ENCODE data around the gene METTL15. TPM values are rescaled to one million over a fixed set of nuclear protein-coding genes. Genes with fewer than 3 reads are reported as not detected.
"Not testable (repeated sequence)": the region's sequence is repeated elsewhere in the genome, so short reads cannot be mapped to it uniquely, and the experiment has no call there.

METTL15 gene
- total RNA-seq, 5 donors from 2014 or later (not counting 1 experiment from before 2014, with no cell fraction given): 7.6 to 12.1 (median 10.6) TPM

- no peak overlapping the region for H3K27ac Mint-ChIP-seq
- no peaks in the 10 kb centered on the region for H3K4me1 ChIP-seq (ENCODE audit: control insufficient read depth in 1 of 2, extremely low read depth in 1 of 2, insufficient read depth in 2 of 2, low read length in 2 of 2)
- ChIA-PET POLR2A (no interaction called here), CTCF (no interaction called here)
- no peak overlapping the region for H3K27ac ChIP-seq (ENCODE audit: low read length)
- H3K27me3 Mint-ChIP-seq: no peaks in the 10 kb centered on the region
- peaks cover 51% of the 10 kb centered on the region for H3K36me3 Mint-ChIP-seq
- DNase-seq (no peak), ATAC-seq (replicated peaks in 1 of 4) (no peak)
- peaks cover 0 to 4% (median 0%) of the 10 kb centered on the region in 3 donors for H3K9me3 Mint-ChIP-seq
- H3K27me3 ChIP-seq (replicated peaks in 1 of 2; ENCODE audit: control insufficient read depth in 2 of 2, extremely low read depth in 1 of 2, insufficient read depth in 2 of 2, low read length in 1 of 2): no peaks in the 10 kb centered on the region
- H3K4me3 Mint-ChIP-seq: no peak overlapping the region
- H3K4me3 ChIP-seq (ENCODE audit: control insufficient read depth in 1 of 2, extremely low read depth in 1 of 2, low read length in 1 of 2): no peak overlapping the region
- H3K36me3 ChIP-seq (ENCODE audit: control insufficient read depth in 2 of 2, extremely low read depth in 1 of 2, insufficient read depth in 1 of 2, low read length in 1 of 2): peaks cover 0 to 2% of the 10 kb centered on the region in 2 donors
- H3K4me1 Mint-ChIP-seq: no peaks in the 10 kb centered on the region
- no peaks in the 10 kb centered on the region for H3K9me3 ChIP-seq
- no CpG with 5 or more reads among the region's 3 CpGs for WGBS (ENCODE audit: insufficient coverage)
Measured at GRCh38 chr11:28318871-28319270, 210.7 kb downstream of the METTL15 start.

- Histone ChIP-seq H3K27ac (ENCODE audit: low read length) (no peak overlapping the region), H3K27me3 (replicated peaks in 1 of 2; ENCODE audit: control insufficient read depth in 2 of 2, extremely low read depth in 1 of 2, insufficient read depth in 2 of 2, low read length in 1 of 2) (no peaks in the 10 kb centered on the region), H3K9me3 (no peaks in the 10 kb centered on the region), H3K4me1 (ENCODE audit: control insufficient read depth in 1 of 2, extremely low read depth in 1 of 2, insufficient read depth in 2 of 2, low read length in 2 of 2) (no peaks in the 10 kb centered on the region), H3K4me3 (ENCODE audit: control insufficient read depth in 1 of 2, extremely low read depth in 1 of 2, low read length in 1 of 2) (no peak overlapping the region), H3K36me3 (ENCODE audit: control insufficient read depth in 2 of 2, extremely low read depth in 1 of 2, insufficient read depth in 1 of 2, low read length in 1 of 2) (no peaks in the 10 kb centered on the region)
- Mint-ChIP-seq H3K4me3 (no peak overlapping the region), H3K36me3 (peaks cover 34% of the 10 kb centered on the region), H3K9me3 (peaks cover 0 to 7% (median 6%) of the 10 kb centered on the region in 3 donors), H3K27ac (no peak overlapping the region), H3K27me3 (no peaks in the 10 kb centered on the region), H3K4me1 (no peaks in the 10 kb centered on the region)
- ChIA-PET CTCF (no interaction called here), POLR2A (no interaction called here)
- no peak for ATAC-seq (replicated peaks in 1 of 4)
- DNase-seq: no peak
Measured at GRCh38 chr11:28323621-28324020, 215.4 kb downstream of the METTL15 start.

GRCh38 chr11:28332393-28332792, 224.2 kb downstream of the METTL15 start:
- H3K4me3 Mint-ChIP-seq; DNase-seq; H3K27me3 Mint-ChIP-seq; CTCF ChIA-PET; H3K9me3 ChIP-seq; H3K27me3 ChIP-seq (replicated peaks in 1 of 2; ENCODE audit: control insufficient read depth in 2 of 2, extremely low read depth in 1 of 2, insufficient read depth in 2 of 2, low read length in 1 of 2); ATAC-seq (replicated peaks in 1 of 4); H3K4me1 ChIP-seq (ENCODE audit: control insufficient read depth in 1 of 2, extremely low read depth in 1 of 2, insufficient read depth in 2 of 2, low read length in 2 of 2); H3K27ac Mint-ChIP-seq; H3K36me3 ChIP-seq (ENCODE audit: control insufficient read depth in 2 of 2, extremely low read depth in 1 of 2, insufficient read depth in 1 of 2, low read length in 1 of 2); H3K4me3 ChIP-seq (ENCODE audit: control insufficient read depth in 1 of 2, extremely low read depth in 1 of 2, low read length in 1 of 2); POLR2A ChIA-PET; H3K4me1 Mint-ChIP-seq; H3K9me3 Mint-ChIP-seq; H3K27ac ChIP-seq (ENCODE audit: low read length): not testable (repeated sequence)
- H3K36me3 Mint-ChIP-seq: peaks cover 19% of the 10 kb centered on the region
- WGBS (ENCODE audit: insufficient coverage): no CpG with 5 or more reads among the region's 4 CpGs

DNA sequence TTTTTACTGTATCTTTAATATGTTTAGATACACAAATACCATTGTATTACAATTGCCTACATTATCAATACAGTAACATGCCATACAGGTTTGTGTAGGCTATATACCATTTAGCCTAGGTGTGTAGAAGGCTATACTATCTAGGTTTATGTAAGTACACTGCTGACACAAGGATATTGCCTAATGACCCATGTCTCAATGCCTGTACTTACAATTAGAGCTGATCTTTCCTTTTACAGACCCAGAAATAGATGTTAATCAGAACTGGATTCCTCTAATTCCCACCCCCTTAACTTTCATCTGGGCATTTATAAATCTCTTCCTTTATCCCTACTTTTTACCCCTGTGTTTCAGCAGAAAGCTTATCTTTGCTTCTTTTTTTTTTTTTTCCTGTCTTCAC, 229.5 kb downstream of the METTL15 start:
- no peak for ATAC-seq (replicated peaks in 1 of 4)
- H3K4me3 ChIP-seq (ENCODE audit: control insufficient read depth in 1 of 2, extremely low read depth in 1 of 2, low read length in 1 of 2): no peak overlapping the region
- H3K27me3 ChIP-seq (replicated peaks in 1 of 2; ENCODE audit: control insufficient read depth in 2 of 2, extremely low read depth in 1 of 2, insufficient read depth in 2 of 2, low read length in 1 of 2): no peaks in the 10 kb centered on the region
- H3K4me1 ChIP-seq (ENCODE audit: control insufficient read depth in 1 of 2, extremely low read depth in 1 of 2, insufficient read depth in 2 of 2, low read length in 2 of 2): no peaks in the 10 kb centered on the region
- no peaks in the 10 kb centered on the region for H3K9me3 ChIP-seq
- Mint-ChIP-seq H3K27ac (no peak overlapping the region), H3K36me3 (no peaks in the 10 kb centered on the region), H3K27me3 (no peaks in the 10 kb centered on the region), H3K9me3 (peaks cover 18 to 39% (median 31%) of the 10 kb centered on the region in 3 donors), H3K4me3 (no peak overlapping the region), H3K4me1 (no peaks in the 10 kb centered on the region)
- ChIA-PET CTCF (no interaction called here), POLR2A (no interaction called here)
- H3K36me3 ChIP-seq (ENCODE audit: control insufficient read depth in 2 of 2, extremely low read depth in 1 of 2, insufficient read depth in 1 of 2, low read length in 1 of 2): no peaks in the 10 kb centered on the region
- no peak for DNase-seq
- H3K27ac ChIP-seq (ENCODE audit: low read length): no peak overlapping the region

GRCh38 chr11:28338371-28338770, 230.2 kb downstream of the METTL15 start:
- no peak for ATAC-seq (replicated peaks in 1 of 4)
- Histone ChIP-seq H3K27me3 (replicated peaks in 1 of 2; ENCODE audit: control insufficient read depth in 2 of 2, extremely low read depth in 1 of 2, insufficient read depth in 2 of 2, low read length in 1 of 2) (no peaks in the 10 kb centered on the region), H3K4me3 (ENCODE audit: control insufficient read depth in 1 of 2, extremely low read depth in 1 of 2, low read length in 1 of 2) (no peak overlapping the region), H3K9me3 (no peaks in the 10 kb centered on the region), H3K36me3 (ENCODE audit: control insufficient read depth in 2 of 2, extremely low read depth in 1 of 2, insufficient read depth in 1 of 2, low read length in 1 of 2) (no peaks in the 10 kb centered on the region), H3K27ac (ENCODE audit: low read length) (no peak overlapping the region), H3K4me1 (ENCODE audit: control insufficient read depth in 1 of 2, extremely low read depth in 1 of 2, insufficient read depth in 2 of 2, low read length in 2 of 2) (no peaks in the 10 kb centered on the region)
- WGBS (ENCODE audit: insufficient coverage): no CpG with 5 or more reads among the region's 3 CpGs
- no peaks in the 10 kb centered on the region for H3K36me3 Mint-ChIP-seq
- no peaks in the 10 kb centered on the region for H3K4me1 Mint-ChIP-seq
- ChIA-PET CTCF (no interaction called here), POLR2A (no interaction called here)
- H3K4me3 Mint-ChIP-seq: no peak overlapping the region
- no peaks in the 10 kb centered on the region for H3K27me3 Mint-ChIP-seq
- no peak for DNase-seq
- H3K27ac Mint-ChIP-seq: no peak overlapping the region
- peaks cover 18 to 40% (median 31%) of the 10 kb centered on the region in 3 donors for H3K9me3 Mint-ChIP-seq

DNA sequence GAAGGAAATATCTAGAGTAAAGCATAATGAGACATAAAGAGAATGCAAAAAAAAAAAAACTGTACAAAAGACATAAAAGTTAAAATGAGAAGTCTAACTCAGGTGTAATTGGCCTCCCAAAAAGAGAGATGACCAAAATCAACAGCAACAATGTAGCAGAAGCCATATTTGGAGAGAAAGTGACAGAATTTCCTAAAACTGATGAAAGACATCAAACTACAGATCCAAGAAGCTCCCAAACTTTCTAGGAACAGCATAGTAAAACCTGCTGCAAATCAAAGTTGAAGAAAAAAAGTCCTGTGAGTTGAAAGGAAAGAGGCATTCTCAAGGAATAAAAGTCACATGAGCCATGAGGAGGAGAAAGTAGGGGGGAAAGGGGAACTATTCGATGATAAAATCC, 231.3 kb downstream of the METTL15 start:
- POLR2A ChIA-PET: no interaction called here
- H3K9me3 Mint-ChIP-seq: peaks cover 18 to 40% (median 31%) of the 10 kb centered on the region in 3 donors
- no peak for DNase-seq
- no peak overlapping the region for H3K27ac Mint-ChIP-seq
- no CpG with 5 or more reads among the region's 1 CpG for WGBS (ENCODE audit: insufficient coverage)
- H3K27ac ChIP-seq (ENCODE audit: low read length): no peak overlapping the region
- no peaks in the 10 kb centered on the region for H3K27me3 Mint-ChIP-seq
- no peaks in the 10 kb centered on the region for H3K4me1 ChIP-seq (ENCODE audit: control insufficient read depth in 1 of 2, extremely low read depth in 1 of 2, insufficient read depth in 2 of 2, low read length in 2 of 2)
- ATAC-seq (replicated peaks in 1 of 4): no peak
- no peaks in the 10 kb centered on the region for H3K9me3 ChIP-seq
- H3K4me3 ChIP-seq (ENCODE audit: control insufficient read depth in 1 of 2, extremely low read depth in 1 of 2, low read length in 1 of 2): no peak overlapping the region
- H3K36me3 Mint-ChIP-seq: no peaks in the 10 kb centered on the region
- CTCF ChIA-PET: interaction anchor here in 1 of 2 donors (0.6 kb wide), 1 partner anchor 27 kb away, joined by 3 read pairs; no protein-coding TSS in a partner anchor
- no peaks in the 10 kb centered on the region for H3K4me1 Mint-ChIP-seq
- H3K36me3 ChIP-seq (ENCODE audit: control insufficient read depth in 2 of 2, extremely low read depth in 1 of 2, insufficient read depth in 1 of 2, low read length in 1 of 2): no peaks in the 10 kb centered on the region
- H3K27me3 ChIP-seq (replicated peaks in 1 of 2; ENCODE audit: control insufficient read depth in 2 of 2, extremely low read depth in 1 of 2, insufficient read depth in 2 of 2, low read length in 1 of 2): no peaks in the 10 kb centered on the region
- no peak overlapping the region for H3K4me3 Mint-ChIP-seq

DNA sequence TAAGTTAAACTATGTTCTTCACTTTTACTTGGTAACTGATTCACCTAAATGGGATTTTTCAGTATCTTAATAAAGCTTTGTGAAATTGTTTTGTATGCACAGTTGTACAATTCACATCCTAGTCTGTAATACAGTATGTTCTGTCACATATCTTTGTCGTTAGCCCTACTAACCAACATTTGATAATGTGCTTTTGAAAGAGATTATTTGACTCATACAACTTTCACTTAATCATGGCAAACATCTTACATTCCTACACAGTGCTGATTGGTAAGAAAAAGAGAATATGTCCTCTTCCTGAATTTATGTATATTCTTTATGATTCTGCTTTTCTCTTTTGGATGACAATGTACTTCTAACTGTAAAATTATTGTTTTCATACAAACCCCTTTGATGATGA, 234.5 kb downstream of the METTL15 start:
- H3K9me3 Mint-ChIP-seq: peaks cover 18 to 35% (median 30%) of the 10 kb centered on the region in 3 donors
- CTCF ChIA-PET: no interaction called here

More for the DNA sequence above, 234.5 kb downstream of the METTL15 start:
- Histone ChIP-seq H3K9me3 (no peaks in the 10 kb centered on the region), H3K27ac (ENCODE audit: low read length) (no peak overlapping the region), H3K4me1 (ENCODE audit: control insufficient read depth in 1 of 2, extremely low read depth in 1 of 2, insufficient read depth in 2 of 2, low read length in 2 of 2) (no peaks in the 10 kb centered on the region), H3K27me3 (replicated peaks in 1 of 2; ENCODE audit: control insufficient read depth in 2 of 2, extremely low read depth in 1 of 2, insufficient read depth in 2 of 2, low read length in 1 of 2) (no peaks in the 10 kb centered on the region), H3K36me3 (ENCODE audit: control insufficient read depth in 2 of 2, extremely low read depth in 1 of 2, insufficient read depth in 1 of 2, low read length in 1 of 2) (no peaks in the 10 kb centered on the region), H3K4me3 (ENCODE audit: control insufficient read depth in 1 of 2, extremely low read depth in 1 of 2, low read length in 1 of 2) (no peak overlapping the region)
- POLR2A ChIA-PET: no interaction called here
- H3K36me3 Mint-ChIP-seq: no peaks in the 10 kb centered on the region
- no peak overlapping the region for H3K4me3 Mint-ChIP-seq
- WGBS (ENCODE audit: insufficient coverage): no CpG with 5 or more reads among the region's 1 CpG
- no peak for ATAC-seq (replicated peaks in 1 of 4)
- H3K27me3 Mint-ChIP-seq: no peaks in the 10 kb centered on the region
- no peak for DNase-seq
- no peak overlapping the region for H3K27ac Mint-ChIP-seq
- no peaks in the 10 kb centered on the region for H3K4me1 Mint-ChIP-seq

All from T-cell (primary cell).